Endometrium (tissue), 2 donors: Measurements from ENCODE around the gene SGK1.
"Not testable (repeated sequence)": the region's sequence is repeated elsewhere in the genome, so short reads cannot be mapped to it uniquely, and the experiment has no call there.

Experiments
- FAIRE-seq: peaks from 2 replicates; lab custom pipeline; 2012; peaks lifted over from hg19 to GRCh38; lab: Jason Lieb, UNC
- donor health status: control.
- donor health status: control.

Gene SGK1

GRCh38 chr6:134221250-134221649 is 96.7 kb downstream of the SGK1 start:
- no peak for FAIRE-seq

- FAIRE-seq, result peak; percentile 18
These were observed 100.1 kb downstream of the SGK1 start for GRCh38 chr6:134217798-134218140.

- no peak for FAIRE-seq
These were observed 100.7 kb downstream of the SGK1 start for GRCh38 chr6:134217105-134217797.

GRCh38 chr6:134216301-134217010 is 101.5 kb downstream of the SGK1 start:
- no peak for FAIRE-seq

- FAIRE-seq, result not testable (repeated sequence)
These were observed 104.5 kb downstream of the SGK1 start for GRCh38 chr6:134213410-134213809.

- FAIRE-seq, result no peak
These were observed 106.6 kb downstream of the SGK1 start for GRCh38 chr6:134211297-134211696.

GRCh38 chr6:134207421-134207820 is 110.5 kb downstream of the SGK1 start:
- FAIRE-seq, result no peak

- FAIRE-seq, result no peak
These were observed 112.5 kb downstream of the SGK1 start for GRCh38 chr6:134205366-134205765.

GRCh38 chr6:134204759-134205158 is 113.2 kb downstream of the SGK1 start:
- FAIRE-seq, result not testable (repeated sequence)

- FAIRE-seq, result no peak
These were observed 113.9 kb downstream of the SGK1 start for GRCh38 chr6:134204031-134204430.

- FAIRE-seq, result no peak
These were observed 116.2 kb downstream of the SGK1 start for GRCh38 chr6:134201716-134202115.

- FAIRE-seq, result no peak
These were observed 117.9 kb downstream of the SGK1 start for GRCh38 chr6:134199848-134200606.

GRCh38 chr6:134198093-134198492 is 119.8 kb downstream of the SGK1 start:
- no peak for FAIRE-seq

GRCh38 chr6:134197685-134198084 is 120.2 kb downstream of the SGK1 start:
- not testable (repeated sequence) for FAIRE-seq

- no peak for FAIRE-seq
These were observed 121.2 kb downstream of the SGK1 start for GRCh38 chr6:134196568-134197193.

GRCh38 chr6:134195985-134196384 is 121.9 kb downstream of the SGK1 start:
- no peak for FAIRE-seq

GRCh38 chr6:134195164-134195906 is 122.6 kb downstream of the SGK1 start:
- FAIRE-seq, result no peak

GRCh38 chr6:134193536-134194498 is 124.1 kb downstream of the SGK1 start:
- no peak for FAIRE-seq

- FAIRE-seq, result not testable (repeated sequence)
These were observed 125.3 kb downstream of the SGK1 start for GRCh38 chr6:134192609-134193008.

GRCh38 chr6:134190883-134191282 is 127.0 kb downstream of the SGK1 start:
- FAIRE-seq, result no peak

GRCh38 chr6:134187751-134188150 is 130.2 kb downstream of the SGK1 start:
- FAIRE-seq, result no peak
